ENCODE measurements around the gene DAGLA.

DAGLA gene

DNA sequence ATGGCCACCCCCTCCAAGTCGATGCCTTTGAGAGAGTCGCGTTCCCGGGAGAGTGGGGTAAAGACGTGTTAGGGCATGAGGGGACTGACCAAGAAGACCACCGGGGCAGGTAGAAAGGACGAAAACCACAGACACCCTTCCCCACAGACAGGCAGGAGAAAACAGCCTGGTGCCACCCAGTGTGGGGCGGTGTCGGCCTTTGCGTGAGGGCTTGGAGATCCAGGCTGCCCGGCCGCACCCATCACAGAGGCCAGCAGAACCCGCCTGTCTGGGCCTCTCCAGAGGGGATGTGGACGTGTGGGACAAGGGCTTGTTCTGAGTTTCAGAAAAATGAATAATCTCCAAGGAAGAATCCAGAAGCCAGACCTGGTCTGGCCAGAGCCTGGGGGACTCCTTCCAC lies 30.8 kb downstream of the DAGLA start:
- no peak for DNase-seq (ENCODE audit: low read depth)

DNA sequence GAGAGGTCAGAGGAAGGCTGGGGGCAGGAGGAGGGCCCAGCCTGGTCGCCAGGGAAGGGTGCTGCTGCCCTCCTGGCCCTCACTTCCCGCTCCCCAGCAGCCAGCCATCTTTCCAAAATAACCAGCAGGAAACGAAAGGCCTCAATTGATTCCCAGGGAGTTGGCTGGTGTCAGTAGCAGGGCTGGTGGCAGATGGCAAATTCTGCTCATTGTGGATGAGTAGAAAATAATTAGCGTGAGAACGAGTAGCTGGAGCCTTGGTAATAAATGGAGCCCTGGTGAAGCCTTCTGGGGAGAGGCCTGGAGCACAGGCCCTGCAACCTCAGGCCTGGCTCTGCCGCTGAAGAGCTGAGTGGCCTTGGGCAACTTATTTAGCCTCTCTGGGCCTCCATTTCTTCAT lies 31.3 kb downstream of the DAGLA start:
- DNase-seq (ENCODE audit: low read depth), result no peak

- no peak for DNase-seq (ENCODE audit: low read depth)
Measured at GRCh38 chr11:61712314-61712713, 32.1 kb downstream of the DAGLA start.

- no peak for DNase-seq (ENCODE audit: low read depth)
Measured at GRCh38 chr11:61712846-61713245, 32.7 kb downstream of the DAGLA start.

- no peak for DNase-seq (ENCODE audit: low read depth)
Measured at GRCh38 chr11:61713464-61713863, 33.3 kb downstream of the DAGLA start.

DNA sequence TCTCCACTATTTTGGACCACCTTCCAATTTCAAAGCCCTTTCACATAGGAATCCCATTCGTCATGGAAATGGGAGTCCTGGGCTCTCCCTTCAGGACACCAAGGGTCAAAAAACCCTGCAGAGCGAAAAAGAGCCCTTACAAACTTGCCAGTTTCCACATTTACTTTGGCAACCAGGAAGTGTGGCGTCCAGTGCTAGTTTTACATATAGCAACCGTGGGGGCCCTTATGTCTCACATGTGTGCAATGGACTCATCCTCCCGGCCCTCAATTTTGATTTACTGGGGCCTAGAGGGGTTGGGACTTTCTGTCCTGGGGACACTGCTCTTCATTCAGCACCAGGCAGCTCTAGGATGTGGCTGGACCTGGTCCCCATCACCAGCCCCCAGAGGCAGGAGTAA lies 33.7 kb downstream of the DAGLA start:
- no peak for DNase-seq (ENCODE audit: low read depth)

GRCh38 chr11:61714316-61714715 lies 34.1 kb downstream of the DAGLA start:
- no peak for DNase-seq (ENCODE audit: low read depth)

DNA sequence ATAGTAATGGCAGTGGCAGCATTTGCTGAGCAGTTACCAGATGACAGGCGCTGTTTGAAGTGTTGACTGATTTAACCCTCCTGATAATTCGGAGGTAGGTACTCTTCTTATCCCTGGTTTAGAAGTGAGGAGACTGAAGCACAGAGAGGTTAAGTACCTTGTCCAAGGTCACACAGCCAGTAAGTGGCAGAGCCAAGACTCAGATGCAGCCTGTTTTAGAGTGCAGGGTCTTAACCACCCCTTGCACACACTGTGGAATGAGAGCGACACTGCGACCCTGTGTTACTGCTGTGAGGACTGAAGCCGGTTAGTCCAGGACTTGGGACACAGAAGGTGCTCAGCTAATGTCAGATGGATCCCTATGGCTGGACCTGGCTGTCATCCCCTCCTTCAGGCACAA lies 34.7 kb downstream of the DAGLA start:
- no peak for DNase-seq (ENCODE audit: low read depth)

- no peak for DNase-seq (ENCODE audit: low read depth)
Measured at GRCh38 chr11:61715867-61716266, 35.7 kb downstream of the DAGLA start.

GRCh38 chr11:61716478-61717285 lies 36.5 kb downstream of the DAGLA start:
- DNase-seq (ENCODE audit: low read depth), result no peak

GRCh38 chr11:61717286-61718033 lies 37.3 kb downstream of the DAGLA start:
- no peak for DNase-seq (ENCODE audit: low read depth)

GRCh38 chr11:61718046-61718531 lies 37.9 kb downstream of the DAGLA start:
- DNase-seq (ENCODE audit: low read depth), result no peak

DNA sequence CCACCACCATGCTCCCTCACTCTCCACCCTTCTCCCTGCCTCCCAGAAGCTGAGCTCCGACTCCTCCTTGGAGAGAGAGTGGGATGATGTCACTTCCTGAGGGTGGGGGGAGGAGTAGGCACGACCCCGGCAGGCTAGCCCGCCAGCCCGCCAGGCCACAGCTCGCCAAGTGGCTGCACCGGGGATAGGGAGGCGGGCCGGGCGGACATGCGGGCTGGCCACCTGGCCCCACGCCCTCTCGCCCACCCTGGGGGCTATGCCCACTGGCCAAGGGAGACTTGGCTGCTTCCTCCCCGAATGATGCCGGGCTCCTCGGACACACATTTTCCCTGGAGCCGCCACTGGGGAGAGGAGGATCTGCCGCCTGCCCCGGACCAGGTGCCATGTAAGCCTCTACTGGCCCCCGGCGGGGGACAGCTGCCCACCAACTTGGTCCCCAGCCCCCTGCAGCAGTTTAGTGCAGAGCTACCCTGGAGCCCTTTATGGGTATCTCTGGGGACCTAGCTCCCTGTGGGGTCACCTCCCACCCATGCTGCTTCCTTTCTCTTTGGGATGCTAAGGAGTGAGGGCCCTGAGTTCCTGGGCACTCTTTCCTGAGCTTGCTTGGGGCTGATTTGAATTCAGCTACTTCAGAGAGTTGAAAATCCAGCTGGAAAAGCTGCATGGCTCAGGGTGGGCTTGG lies 38.6 kb downstream of the DAGLA start:
- DNase-seq (ENCODE audit: low read depth), result peak; percentile 83

- no peak for DNase-seq (ENCODE audit: low read depth)
Measured at GRCh38 chr11:61719978-61720377, 39.8 kb downstream of the DAGLA start.

- DNase-seq (ENCODE audit: low read depth), result no peak
Measured at GRCh38 chr11:61720597-61720996, 40.4 kb downstream of the DAGLA start.

DNA sequence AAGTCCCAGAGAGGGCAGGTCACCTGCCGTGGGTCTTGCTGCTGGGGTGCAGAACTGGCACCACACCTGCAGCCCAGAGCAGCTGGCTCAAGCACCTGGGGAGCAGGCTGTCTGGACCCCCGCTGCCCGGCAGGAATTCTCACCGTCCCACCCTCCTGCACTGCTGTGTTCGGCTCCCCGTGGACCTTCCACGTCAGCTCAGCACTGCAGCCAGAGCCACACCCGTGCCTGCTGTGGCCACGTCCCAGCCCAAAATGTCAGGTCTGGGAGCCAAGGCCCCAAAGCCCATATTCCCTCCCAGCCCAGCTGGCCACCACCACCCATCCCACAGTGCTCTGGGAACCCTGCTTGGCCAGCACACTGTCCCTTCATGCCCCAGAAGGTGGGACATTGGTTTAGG lies 44.2 kb downstream of the DAGLA start:
- DNase-seq (ENCODE audit: low read depth), result no peak

- DNase-seq (ENCODE audit: low read depth), result peak; percentile 9
Measured at GRCh38 chr11:61725781-61726231, 45.6 kb downstream of the DAGLA start.

GRCh38 chr11:61726775-61727174 lies 46.6 kb downstream of the DAGLA start:
- DNase-seq (ENCODE audit: low read depth), result no peak

DNA sequence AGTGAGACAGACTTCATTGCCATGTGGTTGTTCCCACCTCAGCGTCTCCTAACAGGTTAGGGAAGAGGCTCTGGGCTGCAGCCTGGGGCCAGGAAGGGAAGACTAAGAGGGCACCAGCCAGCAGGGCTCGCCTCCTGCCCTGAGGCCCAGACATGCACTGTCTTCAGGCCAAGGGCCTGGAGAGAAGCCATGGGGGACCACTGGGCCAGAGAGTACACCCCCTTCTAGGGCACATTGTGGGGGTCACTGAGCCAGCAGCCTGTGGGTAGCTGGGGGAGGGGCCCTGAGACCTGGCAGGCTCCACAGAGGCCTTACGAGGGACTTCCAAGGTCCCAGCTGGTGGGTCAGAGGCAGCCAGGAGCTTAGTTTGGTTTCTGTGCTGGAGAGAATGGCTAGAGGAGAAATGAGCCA lies 47.2 kb downstream of the DAGLA start:
- no peak for DNase-seq (ENCODE audit: low read depth)

DNA sequence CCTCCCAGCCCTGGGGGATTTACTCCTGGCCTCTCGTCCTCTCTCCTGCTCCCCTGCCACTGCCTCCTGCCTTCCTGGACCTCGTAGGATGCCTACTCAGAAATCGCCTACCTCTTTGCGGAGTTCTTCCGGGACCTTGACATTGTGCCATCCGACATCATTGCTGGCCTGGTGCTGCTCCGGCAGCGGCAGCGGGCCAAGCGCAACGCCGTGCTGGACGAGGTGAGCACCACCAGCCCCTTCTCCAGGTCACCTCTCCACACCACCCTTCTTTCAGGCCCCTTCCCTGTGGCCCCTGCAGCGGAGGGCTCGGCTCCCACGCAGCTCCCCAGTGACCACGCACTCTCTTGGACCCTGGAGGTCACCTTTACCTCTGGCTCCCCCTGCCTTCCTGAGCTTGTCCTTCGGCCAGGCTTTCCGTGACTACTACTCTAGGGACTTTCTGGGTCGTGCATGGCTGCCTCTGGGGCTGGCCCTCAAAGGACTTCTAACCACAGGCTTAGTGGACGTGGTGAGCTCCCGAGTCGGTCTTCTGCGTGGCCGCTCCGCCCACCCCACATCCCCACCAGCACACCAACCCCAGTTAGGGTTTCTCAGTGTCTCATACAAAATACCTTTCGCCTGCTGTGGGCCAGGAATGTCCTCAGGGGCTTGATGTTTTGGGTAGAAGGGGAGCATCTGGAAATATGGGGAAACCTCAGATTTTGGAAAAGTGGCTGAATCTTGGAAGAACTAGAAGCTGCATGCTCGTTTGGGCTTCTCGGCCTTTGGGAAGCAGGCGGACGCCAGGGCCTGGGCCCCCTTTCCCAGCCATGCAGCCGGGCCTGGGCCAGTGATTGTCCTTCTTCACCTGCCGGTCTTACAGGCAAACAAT lies 48.1 kb downstream of the DAGLA start:
- DNase-seq (ENCODE audit: low read depth), result no peak

GRCh38 chr11:61728940-61729219 lies 48.7 kb downstream of the DAGLA start:
- peak; percentile 55 for DNase-seq (ENCODE audit: low read depth)

Data from EH (cell line).